RWPE2 (cell line): ENCODE data around the gene BHLHE23.
"Not testable (repeated sequence)": the region's sequence is repeated elsewhere in the genome, so short reads cannot be mapped to it uniquely, and the experiment has no call there.

Experiments used
- ATAC-seq: fragments of 200-7000 bp; cut with Tn5 transposase; 3 replicates; pipeline ENCODE4 v1.9.1; 2021; ENCODE audit warnings: low read depth
- DNase-seq: peaks from one replicate; pipeline ENCODE4 v3.0.0-alpha.2; 2020; ENCODE audit warnings: low spot score
- H3K27ac ChIP-seq: fragments of 450-650 bp; 2 replicates; pipeline ENCODE4 v1.5.1; 2017; ENCODE audit warnings: mild to moderate bottlenecking; ENCODE audit not compliant: poor library complexity, severe bottlenecking
- H3K27me3 ChIP-seq: fragments of 250-450 bp; sonication (Bioruptor Pico); 2 replicates; pipeline ENCODE4 v1.5.1; 2021; ENCODE audit warnings: mild to moderate bottlenecking, moderate library complexity; ENCODE audit not compliant: insufficient read depth, poor library complexity, severe bottlenecking
- H3K36me3 ChIP-seq: fragments of 250-450 bp; sonication (Bioruptor Pico); 2 replicates; pipeline ENCODE4 v1.5.1; 2020; ENCODE audit warnings: low read depth, mild to moderate bottlenecking, moderate library complexity
- H3K4me1 ChIP-seq: fragments of 250-450 bp; sonication (Bioruptor Pico); 2 replicates; pipeline ENCODE4 v1.5.1; 2021; ENCODE audit warnings: mild to moderate bottlenecking, moderate library complexity; ENCODE audit not compliant: insufficient read depth, poor library complexity, severe bottlenecking
- H3K4me3 ChIP-seq: fragments of 250-450 bp; sonication (Bioruptor Pico); 2 replicates; pipeline ENCODE4 v1.5.1; 2021; ENCODE audit warnings: mild to moderate bottlenecking, moderate library complexity; ENCODE audit not compliant: severe bottlenecking
- H3K9me3 ChIP-seq: fragments of 250-450 bp; sonication (Bioruptor Pico); 2 replicates; pipeline ENCODE4 v1.5.1; 2021; ENCODE audit warnings: mild to moderate bottlenecking, moderate library complexity; ENCODE audit not compliant: severe bottlenecking
- TF ChIP-seq, protein P1 (sequence below): fragments of 450-650 bp; IDR thresholded peaks from one replicate; pipeline ENCODE4 v1.5.1; 2017; ENCODE audit warnings: mild to moderate bottlenecking, moderate library complexity; ENCODE audit not compliant: poor library complexity, severe bottlenecking

BHLHE23 gene

DNA sequence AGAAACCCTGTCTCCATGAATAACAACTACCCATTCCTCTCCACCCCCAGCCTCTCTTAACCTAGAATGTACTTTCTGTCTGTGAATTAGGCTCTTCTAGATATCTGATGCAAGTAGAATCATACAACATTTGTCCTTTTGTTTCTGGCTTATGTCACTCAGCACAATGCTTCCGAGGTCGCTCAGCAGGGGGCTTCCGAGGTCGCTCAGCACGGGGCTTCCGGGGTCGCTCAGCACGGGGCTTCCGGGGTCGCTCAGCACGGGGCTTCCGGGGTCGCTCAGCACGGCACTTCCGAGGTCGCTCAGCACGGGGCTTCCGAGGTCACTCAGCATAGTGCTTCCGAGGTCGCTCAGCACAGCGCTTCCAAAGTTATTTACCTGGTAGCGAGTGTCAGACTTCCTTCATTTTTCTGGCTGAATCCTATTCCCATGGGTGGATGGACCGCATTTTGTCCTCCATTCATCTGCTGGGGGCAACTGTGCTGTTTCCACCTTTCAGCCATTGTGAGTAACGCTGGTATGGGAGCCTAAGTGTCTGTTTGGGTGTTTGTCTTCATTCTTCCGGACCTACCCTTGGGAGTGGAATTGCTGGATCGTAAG is 31.0 kb upstream of the BHLHE23 start:
- ATAC-seq (no peak), DNase-seq (peak; percentile 49)
- Histone ChIP-seq H3K36me3 (no peaks in the 10 kb centered on the region), H3K27ac (no peak overlapping the region), H3K4me3 (no peak overlapping the region), H3K27me3 (peaks cover 87% of the 10 kb centered on the region), H3K4me1 (no peaks in the 10 kb centered on the region), H3K9me3 (no peaks in the 10 kb centered on the region)
- TF ChIP-seq, protein P1, sequence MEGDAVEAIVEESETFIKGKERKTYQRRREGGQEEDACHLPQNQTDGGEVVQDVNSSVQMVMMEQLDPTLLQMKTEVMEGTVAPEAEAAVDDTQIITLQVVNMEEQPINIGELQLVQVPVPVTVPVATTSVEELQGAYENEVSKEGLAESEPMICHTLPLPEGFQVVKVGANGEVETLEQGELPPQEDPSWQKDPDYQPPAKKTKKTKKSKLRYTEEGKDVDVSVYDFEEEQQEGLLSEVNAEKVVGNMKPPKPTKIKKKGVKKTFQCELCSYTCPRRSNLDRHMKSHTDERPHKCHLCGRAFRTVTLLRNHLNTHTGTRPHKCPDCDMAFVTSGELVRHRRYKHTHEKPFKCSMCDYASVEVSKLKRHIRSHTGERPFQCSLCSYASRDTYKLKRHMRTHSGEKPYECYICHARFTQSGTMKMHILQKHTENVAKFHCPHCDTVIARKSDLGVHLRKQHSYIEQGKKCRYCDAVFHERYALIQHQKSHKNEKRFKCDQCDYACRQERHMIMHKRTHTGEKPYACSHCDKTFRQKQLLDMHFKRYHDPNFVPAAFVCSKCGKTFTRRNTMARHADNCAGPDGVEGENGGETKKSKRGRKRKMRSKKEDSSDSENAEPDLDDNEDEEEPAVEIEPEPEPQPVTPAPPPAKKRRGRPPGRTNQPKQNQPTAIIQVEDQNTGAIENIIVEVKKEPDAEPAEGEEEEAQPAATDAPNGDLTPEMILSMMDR = no peak

DNA sequence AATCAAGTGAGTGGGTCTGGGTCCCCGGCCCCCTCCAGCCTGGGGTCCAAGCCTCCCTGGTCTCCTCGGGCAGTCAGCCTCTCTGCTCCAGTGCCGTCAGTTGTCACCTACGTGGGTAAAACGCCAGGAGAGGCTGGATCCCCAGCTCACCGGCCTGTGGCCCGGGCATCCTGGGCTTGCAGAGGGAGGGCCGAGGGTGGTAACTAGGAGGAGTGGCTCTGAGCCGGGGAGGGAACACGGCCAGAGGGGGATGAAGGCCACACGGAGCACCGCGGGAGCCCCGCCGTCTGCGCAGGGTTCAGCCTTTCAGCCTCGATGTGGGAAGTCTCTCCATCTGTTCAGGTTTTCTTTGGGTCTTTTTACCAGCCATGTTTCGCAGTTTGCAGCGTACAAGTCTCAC is 29.5 kb upstream of the BHLHE23 start:
- TF ChIP-seq, protein P1 = no peak
- DNase-seq = peak; percentile 80
- Histone ChIP-seq H3K4me3 (no peak overlapping the region), H3K27me3 (peaks cover 87% of the 10 kb centered on the region), H3K9me3 (no peaks in the 10 kb centered on the region), H3K36me3 (no peaks in the 10 kb centered on the region), H3K27ac (no peak overlapping the region), H3K4me1 (no peaks in the 10 kb centered on the region)
- no peak for ATAC-seq

DNA sequence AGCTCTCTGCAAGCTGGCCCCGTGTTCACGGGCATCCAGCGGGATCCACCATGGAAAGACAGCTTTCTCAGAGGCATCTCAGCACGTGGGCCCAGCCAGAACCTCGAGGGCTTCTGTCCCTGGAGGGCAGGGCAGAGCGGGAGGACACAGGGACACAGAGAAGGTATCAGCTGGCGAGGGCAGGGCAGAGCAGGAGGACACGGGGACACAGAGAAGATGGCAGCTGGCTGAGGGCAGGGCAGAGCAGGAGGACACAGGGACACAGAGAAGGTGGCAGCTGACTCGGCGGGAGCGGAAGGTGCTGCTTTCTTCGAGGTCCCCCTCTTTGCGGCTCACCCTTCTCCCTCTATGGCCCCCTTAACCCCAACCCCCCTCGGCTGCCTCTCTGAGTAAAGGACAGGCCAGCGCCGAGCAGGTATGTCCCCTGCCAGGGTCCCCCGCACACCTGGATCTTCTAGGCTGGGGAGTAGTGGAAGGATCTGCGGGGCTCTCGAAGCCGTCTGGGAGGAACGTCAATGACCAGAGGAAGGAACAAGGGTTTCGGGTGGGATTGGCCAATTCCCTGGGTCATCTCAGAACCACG is 28.9 kb upstream of the BHLHE23 start:
- ATAC-seq (no peak), DNase-seq (peak; percentile 80)
- H3K27ac ChIP-seq = no peak overlapping the region
- no peak overlapping the region for H3K4me3 ChIP-seq
- peaks cover 87% of the 10 kb centered on the region for H3K27me3 ChIP-seq
- no peaks in the 10 kb centered on the region for H3K36me3 ChIP-seq
- TF ChIP-seq, protein P1 = no peak
- H3K9me3 ChIP-seq = no peaks in the 10 kb centered on the region
- no peaks in the 10 kb centered on the region for H3K4me1 ChIP-seq

DNA sequence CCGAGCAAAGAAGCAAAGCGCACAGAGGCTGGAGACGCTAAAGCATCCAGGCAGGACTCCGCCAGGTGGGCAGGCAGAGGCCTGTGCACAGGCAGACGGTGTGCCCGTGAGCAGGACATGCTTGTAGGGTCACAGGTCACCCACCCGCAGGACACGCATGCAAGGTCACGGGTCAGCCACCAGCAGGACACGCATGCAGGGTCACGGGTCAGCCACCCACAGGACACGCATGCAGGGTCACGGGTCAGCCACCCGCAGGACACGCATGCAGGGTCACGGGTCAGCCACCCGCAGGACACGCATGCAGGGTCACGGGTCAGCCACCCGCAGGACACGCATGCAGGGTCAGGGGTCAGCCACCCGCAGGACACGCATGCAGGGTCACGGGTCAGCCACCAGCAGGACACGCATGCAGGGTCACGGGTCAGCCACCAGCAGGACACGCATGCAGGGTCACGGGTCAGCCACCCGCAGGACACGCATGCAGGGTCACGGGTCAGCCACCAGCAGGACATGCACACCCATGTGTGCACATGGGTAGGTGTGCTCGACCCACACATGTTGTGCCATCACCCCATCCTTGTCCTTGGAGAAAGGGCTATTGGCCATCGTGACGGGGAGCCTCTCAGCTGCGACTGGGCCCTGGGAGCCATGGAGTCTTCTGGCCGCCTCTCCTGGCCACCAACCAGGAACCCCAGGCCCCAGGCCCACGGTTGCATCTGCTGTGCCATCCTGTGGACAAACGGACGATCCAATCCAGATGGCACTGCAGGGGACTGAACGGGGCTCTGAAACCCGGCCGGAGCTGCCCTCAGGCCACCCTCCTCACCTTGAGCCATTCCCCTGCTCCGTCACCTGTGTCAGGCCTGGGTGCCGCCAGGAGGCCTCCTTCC is 28.2 kb upstream of the BHLHE23 start:
- H3K36me3 ChIP-seq, H3K4me1 ChIP-seq, ATAC-seq, H3K27ac ChIP-seq, H3K4me3 ChIP-seq, H3K9me3 ChIP-seq: not testable (repeated sequence)
- peaks cover 87% of the 10 kb centered on the region for H3K27me3 ChIP-seq
- DNase-seq = peak; percentile 80

DNA sequence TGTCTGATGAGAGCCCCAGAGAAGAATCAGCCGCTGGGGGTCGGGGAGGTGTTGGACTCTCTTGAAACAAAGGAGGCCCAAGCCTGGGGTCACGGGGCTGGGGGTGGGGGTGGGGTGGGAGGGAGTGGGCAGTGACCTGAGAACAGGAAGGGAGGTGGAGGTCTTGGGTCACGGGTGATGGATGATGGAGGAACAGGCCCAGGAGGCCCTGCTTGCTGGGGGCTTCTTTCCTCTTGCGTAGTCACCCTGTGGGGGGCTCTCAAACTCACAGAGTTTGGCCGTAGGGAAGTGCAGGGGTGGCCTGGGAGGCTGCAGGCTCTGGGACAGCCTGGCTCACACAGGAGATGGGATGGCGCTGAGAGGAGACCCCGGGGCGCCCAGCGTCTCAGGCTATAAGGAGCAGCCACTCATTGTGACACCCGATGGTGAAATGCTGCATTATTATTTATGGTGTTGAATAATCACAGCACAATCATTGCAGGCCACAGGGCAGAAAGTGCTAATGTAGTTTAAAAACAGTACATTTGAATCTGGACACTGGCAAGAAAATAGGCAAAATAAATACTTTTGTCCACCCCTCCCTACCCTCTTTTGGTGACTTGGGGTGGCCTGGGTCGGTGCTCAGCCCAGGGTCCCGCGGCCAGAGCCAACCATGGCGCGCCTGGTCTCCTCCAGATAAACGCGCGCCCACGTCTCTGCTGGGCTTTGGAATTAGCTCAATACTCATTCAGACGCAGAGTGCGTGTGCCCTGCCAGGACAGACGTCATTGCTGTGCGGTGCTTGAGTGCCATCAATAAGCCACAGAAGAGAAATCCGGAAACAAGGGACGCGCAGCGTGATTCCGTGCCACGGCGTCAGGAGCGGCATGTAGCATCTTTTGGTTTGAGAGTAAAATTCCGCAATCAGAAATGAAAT is 27.3 kb upstream of the BHLHE23 start:
- H3K36me3 ChIP-seq = no peaks in the 10 kb centered on the region
- H3K4me1 ChIP-seq = no peaks in the 10 kb centered on the region
- TF ChIP-seq, protein P1 = no peak
- no peak overlapping the region for H3K4me3 ChIP-seq
- ATAC-seq = no peak
- peaks cover 84% of the 10 kb centered on the region for H3K27me3 ChIP-seq
- no peak overlapping the region for H3K27ac ChIP-seq
- DNase-seq = peak; percentile 74
- no peaks in the 10 kb centered on the region for H3K9me3 ChIP-seq
